Upper lobe of right lung (tissue), 1 donor: ENCODE results near the gene RAP2C. TPM values are rescaled to one million over a fixed set of nuclear protein-coding genes. Genes with fewer than 3 reads are reported as not detected.
"Not testable (repeated sequence)": the region's sequence is repeated elsewhere in the genome, so short reads cannot be mapped to it uniquely, and the experiment has no call there.

ENCODE experiments used
- ATAC-seq: fragments of 200-7000 bp; cut with Tn5 transposase; one replicate; pipeline ENCODE4 v1.9.1; 2020; ENCODE audit warnings: mild to moderate bottlenecking, moderate library complexity
- DNase-seq: peaks from one replicate; pipeline ENCODE4 v3.0.0-alpha.2; 2020
- H3K27ac ChIP-seq: fragments of 200-600 bp; one replicate; pipeline ENCODE4 v1.8.0; 2022
- H3K27me3 ChIP-seq: fragments of 200-600 bp; one replicate; pipeline ENCODE4 v1.8.0; 2022; ENCODE audit warnings: mild to moderate bottlenecking
- H3K36me3 ChIP-seq: fragments of 200-600 bp; one replicate; pipeline ENCODE4 v1.8.0; 2022
- H3K4me1 ChIP-seq: fragments of 200-600 bp; one replicate; pipeline ENCODE4 v1.8.0; 2022
- H3K4me3 ChIP-seq: fragments of 200-600 bp; one replicate; pipeline ENCODE4 v1.8.0; 2022; ENCODE audit warnings: mild to moderate bottlenecking
- H3K9me3 ChIP-seq: fragments of 200-600 bp; one replicate; pipeline ENCODE4 v1.8.0; 2022
- CTCF ChIP-seq: fragments of 200-600 bp; IDR thresholded peaks from one replicate; pipeline ENCODE4 v1.8.0; 2022; ENCODE audit warnings: antibody characterized with exemption
- intact Hi-C: fragments of 100-400 bp; cut with DNase I; formaldehyde crosslinking; loops from one replicate; pipeline ENCODE4 v1.11.0; 2022
- total RNA-seq: library from RNA; stranded (reverse); fragmentation: NEBNext Ultra II Directional; extraction: Animal tissue kit (Norgen Biotek cat#: 25700); gene quantifications from one replicate; pipeline ENCODE4 v1.2.1, GENCODE V29; 2021
- donor health status: DM: no; HTN: yes; CAD: no; lungs with severe emphysema.

Gene RAP2C
- total RNA-seq, 1 donor from 2014 or later, result 24.3 TPM

GRCh38 chrX:132169554-132169953 lies 49.7 kb downstream of the RAP2C start:
- intact Hi-C loops, result no loop called here
- ATAC-seq (no peak), DNase-seq (no peak)
- TF ChIP-seq CTCF, result no peak
- no peaks in the 10 kb centered on the region for H3K36me3 ChIP-seq
- H3K27me3 ChIP-seq, result no peaks in the 10 kb centered on the region
- H3K4me1 ChIP-seq, result no peaks in the 10 kb centered on the region
- no peak overlapping the region for H3K27ac ChIP-seq
- no peaks in the 10 kb centered on the region for H3K9me3 ChIP-seq
- no peak overlapping the region for H3K4me3 ChIP-seq

GRCh38 chrX:132165651-132166050 lies 53.6 kb downstream of the RAP2C start:
- no peak overlapping the region for H3K27ac ChIP-seq
- no peak overlapping the region for H3K4me3 ChIP-seq
- ATAC-seq, result no peak
- no peaks in the 10 kb centered on the region for H3K27me3 ChIP-seq
- intact Hi-C loops, result no loop called here
- no peak for TF ChIP-seq CTCF
- no peaks in the 10 kb centered on the region for H3K9me3 ChIP-seq
- DNase-seq, result no peak
- no peaks in the 10 kb centered on the region for H3K4me1 ChIP-seq
- no peaks in the 10 kb centered on the region for H3K36me3 ChIP-seq

GRCh38 chrX:132165005-132165404 lies 54.2 kb downstream of the RAP2C start:
- Histone ChIP-seq H3K27ac (no peak overlapping the region), H3K4me3 (no peak overlapping the region), H3K27me3 (no peaks in the 10 kb centered on the region), H3K4me1 (no peaks in the 10 kb centered on the region), H3K9me3 (no peaks in the 10 kb centered on the region), H3K36me3 (no peaks in the 10 kb centered on the region)
- no peak for TF ChIP-seq CTCF
- ATAC-seq (no peak), DNase-seq (no peak)
- intact Hi-C loops, result no loop called here

GRCh38 chrX:132163094-132163493 lies 56.2 kb downstream of the RAP2C start:
- H3K4me1 ChIP-seq, ATAC-seq, H3K4me3 ChIP-seq, intact Hi-C loops, H3K36me3 ChIP-seq, DNase-seq, H3K27ac ChIP-seq, H3K9me3 ChIP-seq, H3K27me3 ChIP-seq: not testable (repeated sequence)

- H3K4me1 ChIP-seq, result no peaks in the 10 kb centered on the region
- intact Hi-C loops, result no loop called here
- H3K27me3 ChIP-seq, result no peaks in the 10 kb centered on the region
- DNase-seq (no peak), ATAC-seq (no peak)
- H3K4me3 ChIP-seq, result no peak overlapping the region
- TF ChIP-seq CTCF, result no peak
- H3K36me3 ChIP-seq, result no peaks in the 10 kb centered on the region
- no peak overlapping the region for H3K27ac ChIP-seq
- H3K9me3 ChIP-seq, result no peaks in the 10 kb centered on the region
Measured at GRCh38 chrX:132153166-132153565, 66.1 kb downstream of the RAP2C start.

Other genes with a start within 250 kb of the RAP2C start
- 12.2 TPM for gene STK26, start 196.1 kb downstream of the RAP2C start, total RNA-seq
- not detected for gene FRMD7, start 91.4 kb downstream of the RAP2C start, total RNA-seq